GM12865 (cell line): ENCODE data around the gene GAB2.

Experiments used
- DNase-seq: peaks from one replicate; pipeline ENCODE4 v3.0.0; 2010; ENCODE audit warnings: low read depth
- H3K4me3 ChIP-seq: 2 replicates; pipeline ENCODE4 v1.5.1; 2011; ENCODE audit warnings: mild to moderate bottlenecking, low read depth, low read length, control low read depth
- CTCF ChIP-seq: IDR thresholded peaks from 2 replicates; pipeline ENCODE4 v1.5.1; 2011; ENCODE audit warnings: low read length, control low read depth, low read depth, inconsistent platforms; ENCODE audit not compliant: insufficient read depth; ENCODE audit errors: missing control alignments

GAB2 gene

GRCh38 chr11:78319453-78319955 lies 98.1 kb downstream of the GAB2 start:
- no peak for DNase-seq
- H3K4me3 ChIP-seq, result no peak overlapping the region
- no peak for TF ChIP-seq CTCF

GRCh38 chr11:78318321-78319114 lies 99.1 kb downstream of the GAB2 start:
- H3K4me3 ChIP-seq, result no peak overlapping the region
- no peak for DNase-seq
- TF ChIP-seq CTCF, result no peak

- no peak for DNase-seq
- no peak for TF ChIP-seq CTCF
Observed at GRCh38 chr11:78315724-78316123, 101.9 kb downstream of the GAB2 start.

GRCh38 chr11:78314762-78315161 lies 102.9 kb downstream of the GAB2 start:
- DNase-seq, result no peak
- no peak for TF ChIP-seq CTCF
- no peak overlapping the region for H3K4me3 ChIP-seq

More at GRCh38 chr11:78315724-78316123, 101.9 kb downstream of the GAB2 start:
- no peak overlapping the region for H3K4me3 ChIP-seq

DNA sequence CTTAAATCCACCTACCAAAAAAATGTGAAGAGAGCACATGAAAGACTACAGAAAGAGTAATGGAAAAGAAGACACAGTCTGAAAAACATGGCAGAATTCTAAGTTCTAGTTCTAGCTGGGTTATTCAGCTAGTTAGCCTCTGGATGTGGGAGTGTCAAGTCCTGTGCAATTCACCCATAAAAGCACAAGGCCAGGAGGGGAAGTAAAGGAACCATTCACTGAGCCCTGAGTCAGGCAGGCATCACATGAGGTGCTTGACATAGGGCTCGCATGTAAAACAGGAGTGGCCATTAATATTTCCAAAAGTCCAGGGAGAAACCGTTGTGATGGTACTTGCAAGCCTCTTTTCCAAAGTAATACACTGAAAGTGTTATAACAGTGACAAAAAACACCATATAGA lies 103.7 kb downstream of the GAB2 start:
- no peak for TF ChIP-seq CTCF
- H3K4me3 ChIP-seq, result no peak overlapping the region
- DNase-seq, result no peak

- DNase-seq, result no peak
- TF ChIP-seq CTCF, result no peak
- no peak overlapping the region for H3K4me3 ChIP-seq
Observed at GRCh38 chr11:78313181-78313795, 104.3 kb downstream of the GAB2 start.
